ENCODE data around the gene GRIN3A.
"Not testable (repeated sequence)": the region's sequence is repeated elsewhere in the genome, so short reads cannot be mapped to it uniquely, and the experiment has no call there.

Gene GRIN3A

GRCh38 chr9:101572316-101572715 is 166.1 kb downstream of the GRIN3A start:
- no peak for DNase-seq

GRCh38 chr9:101571114-101571513 is 167.3 kb downstream of the GRIN3A start:
- DNase-seq, result no peak

- no peak for DNase-seq
Measured at GRCh38 chr9:101569741-101570501, 168.5 kb downstream of the GRIN3A start.

- DNase-seq, result no peak
Measured at GRCh38 chr9:101567725-101568350, 170.6 kb downstream of the GRIN3A start.

- DNase-seq, result no peak
Measured at GRCh38 chr9:101566904-101567724, 171.3 kb downstream of the GRIN3A start.

- DNase-seq, result no peak
Measured at GRCh38 chr9:101564252-101564651, 174.2 kb downstream of the GRIN3A start.

- DNase-seq, result no peak
Measured at GRCh38 chr9:101562966-101563365, 175.5 kb downstream of the GRIN3A start.

- DNase-seq, result no peak
Measured at GRCh38 chr9:101561740-101562139, 176.7 kb downstream of the GRIN3A start.

- DNase-seq, result not testable (repeated sequence)
Measured at GRCh38 chr9:101549472-101550098, 188.9 kb downstream of the GRIN3A start.

- DNase-seq, result no peak
Measured at GRCh38 chr9:101543098-101543735, 195.2 kb downstream of the GRIN3A start.

GRCh38 chr9:101540069-101540468 is 198.4 kb downstream of the GRIN3A start:
- DNase-seq, result no peak

- DNase-seq, result no peak
Measured at GRCh38 chr9:101536938-101537337, 201.5 kb downstream of the GRIN3A start.

- DNase-seq, result no peak
Measured at GRCh38 chr9:101536351-101536750, 202.1 kb downstream of the GRIN3A start.

- DNase-seq, result peak; percentile 99
Measured at GRCh38 chr9:101533334-101534204, 204.9 kb downstream of the GRIN3A start, which contains the start of gene RNF20. Gene RNF20 (plus strand): TSS chr9:101533853. CDS start chr9:101535424, 1,571 bp downstream.

- DNase-seq, result peak; percentile 58
Measured at GRCh38 chr9:101530076-101530711, 208.3 kb downstream of the GRIN3A start.

- DNase-seq, result no peak
Measured at GRCh38 chr9:101528015-101528414, 210.4 kb downstream of the GRIN3A start.

GRCh38 chr9:101527066-101527465 is 211.4 kb downstream of the GRIN3A start:
- no peak for DNase-seq

- no peak for DNase-seq
Measured at GRCh38 chr9:101524371-101524770, 214.1 kb downstream of the GRIN3A start.

Measured in activated T-cell treated with anti-CD3 and anti-CD28 coated beads for 4 hours (primary cell).